Osteocyte (in vitro differentiated cells): Measurements from ENCODE around the gene EQTN. TPM values are rescaled to one million over a fixed set of nuclear protein-coding genes. Genes with fewer than 3 reads are reported as not detected.

ENCODE experiments used
- DNase-seq: peaks from one replicate; pipeline ENCODE4 v3.0.0; 2021; ENCODE audit warnings: mixed read lengths; ENCODE audit not compliant: unreplicated experiment; ENCODE audit errors: extremely low spot score
- H3K27ac Mint-ChIP-seq: one replicate; pipeline ENCODE4 v1.8.0; 2021; ENCODE audit warnings: mild to moderate bottlenecking, mixed read lengths; ENCODE audit not compliant: unreplicated experiment
- H3K27me3 Mint-ChIP-seq: one replicate; pipeline ENCODE4 v1.8.0; 2021; ENCODE audit warnings: mixed read lengths; ENCODE audit not compliant: unreplicated experiment
- H3K36me3 Mint-ChIP-seq: one replicate; pipeline ENCODE4 v1.8.0; 2021; ENCODE audit warnings: mixed read lengths; ENCODE audit not compliant: unreplicated experiment
- H3K4me1 Mint-ChIP-seq: one replicate; pipeline ENCODE4 v1.8.0; 2021; ENCODE audit warnings: mixed read lengths; ENCODE audit not compliant: unreplicated experiment
- H3K4me3 Mint-ChIP-seq: one replicate; pipeline ENCODE4 v1.8.0; 2021; ENCODE audit warnings: mild to moderate bottlenecking, moderate library complexity, mixed read lengths; ENCODE audit not compliant: unreplicated experiment
- H3K9me3 Mint-ChIP-seq: one replicate; pipeline ENCODE4 v1.8.0; 2021; ENCODE audit warnings: mixed read lengths; ENCODE audit not compliant: unreplicated experiment
- total RNA-seq: library from RNA; stranded (reverse); gene quantifications from 2 replicates; pipeline ENCODE4 v1.2.1, GENCODE V29; 2021
- TF ChIP-seq, protein P1 (sequence below): fragments of 200-600 bp; sonication (generic); IDR thresholded peaks from 2 replicates; pipeline ENCODE4 v1.5.0; 2021; ENCODE audit warnings: antibody characterized with exemption, mild to moderate bottlenecking, moderate library complexity

Gene EQTN
- total RNA-seq, 1 donor from 2014 or later = not detected

- Mint-ChIP-seq H3K4me3 (no peak overlapping the region), H3K27ac (no peak overlapping the region), H3K36me3 (no peaks in the 10 kb centered on the region), H3K4me1 (peaks cover 58% of the 10 kb centered on the region), H3K27me3 (peaks cover 3% of the 10 kb centered on the region), H3K9me3 (no peaks in the 10 kb centered on the region)
- no peak for DNase-seq
- TF ChIP-seq, protein P1, sequence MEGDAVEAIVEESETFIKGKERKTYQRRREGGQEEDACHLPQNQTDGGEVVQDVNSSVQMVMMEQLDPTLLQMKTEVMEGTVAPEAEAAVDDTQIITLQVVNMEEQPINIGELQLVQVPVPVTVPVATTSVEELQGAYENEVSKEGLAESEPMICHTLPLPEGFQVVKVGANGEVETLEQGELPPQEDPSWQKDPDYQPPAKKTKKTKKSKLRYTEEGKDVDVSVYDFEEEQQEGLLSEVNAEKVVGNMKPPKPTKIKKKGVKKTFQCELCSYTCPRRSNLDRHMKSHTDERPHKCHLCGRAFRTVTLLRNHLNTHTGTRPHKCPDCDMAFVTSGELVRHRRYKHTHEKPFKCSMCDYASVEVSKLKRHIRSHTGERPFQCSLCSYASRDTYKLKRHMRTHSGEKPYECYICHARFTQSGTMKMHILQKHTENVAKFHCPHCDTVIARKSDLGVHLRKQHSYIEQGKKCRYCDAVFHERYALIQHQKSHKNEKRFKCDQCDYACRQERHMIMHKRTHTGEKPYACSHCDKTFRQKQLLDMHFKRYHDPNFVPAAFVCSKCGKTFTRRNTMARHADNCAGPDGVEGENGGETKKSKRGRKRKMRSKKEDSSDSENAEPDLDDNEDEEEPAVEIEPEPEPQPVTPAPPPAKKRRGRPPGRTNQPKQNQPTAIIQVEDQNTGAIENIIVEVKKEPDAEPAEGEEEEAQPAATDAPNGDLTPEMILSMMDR = no peak
Measured at GRCh38 chr9:27336829-27337228, 39.9 kb upstream of the EQTN start.

DNA sequence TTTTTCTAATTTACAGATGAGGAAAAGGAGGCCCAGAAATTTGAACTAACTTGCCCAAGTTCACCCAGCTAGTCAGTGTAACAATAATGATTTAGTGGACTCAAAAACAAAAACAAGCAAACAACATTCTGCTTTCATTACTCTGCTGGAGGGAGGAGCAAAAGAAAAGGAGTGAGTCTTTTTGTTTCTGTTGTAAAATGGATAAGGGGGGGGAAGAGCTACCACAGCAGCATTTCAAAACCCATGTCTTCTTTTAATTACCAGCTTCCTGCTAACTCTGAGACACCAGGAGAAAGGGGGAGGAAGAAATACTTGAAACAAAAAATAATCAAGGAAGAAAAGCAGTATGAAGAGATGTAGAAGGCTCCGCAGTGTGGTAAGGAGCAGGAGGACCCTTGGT lies 39.2 kb upstream of the EQTN start:
- TF ChIP-seq, protein P1 = no peak
- DNase-seq = no peak
- peaks cover 50% of the 10 kb centered on the region for H3K4me1 Mint-ChIP-seq
- peaks cover 2% of the 10 kb centered on the region for H3K36me3 Mint-ChIP-seq
- peaks cover 8% of the 10 kb centered on the region for H3K27me3 Mint-ChIP-seq
- no peak overlapping the region for H3K4me3 Mint-ChIP-seq
- H3K27ac Mint-ChIP-seq = no peak overlapping the region
- H3K9me3 Mint-ChIP-seq = no peaks in the 10 kb centered on the region

- Mint-ChIP-seq H3K27ac (no peak overlapping the region), H3K9me3 (no peaks in the 10 kb centered on the region), H3K4me1 (peaks cover 40% of the 10 kb centered on the region), H3K27me3 (peaks cover 16% of the 10 kb centered on the region), H3K4me3 (no peak overlapping the region), H3K36me3 (peaks cover 4% of the 10 kb centered on the region)
- TF ChIP-seq, protein P1 = no peak
- DNase-seq = no peak
Measured at GRCh38 chr9:27335075-27335474, 38.1 kb upstream of the EQTN start.

- H3K4me3 Mint-ChIP-seq = no peak overlapping the region
- TF ChIP-seq, protein P1 = peak; percentile 87
- no peak overlapping the region for H3K27ac Mint-ChIP-seq
- no peaks in the 10 kb centered on the region for H3K9me3 Mint-ChIP-seq
- H3K36me3 Mint-ChIP-seq = peaks cover 10% of the 10 kb centered on the region
- peaks cover 28% of the 10 kb centered on the region for H3K27me3 Mint-ChIP-seq
- peak; percentile 91 for DNase-seq
- H3K4me1 Mint-ChIP-seq = peaks cover 24% of the 10 kb centered on the region
Measured at GRCh38 chr9:27333241-27334052, 36.5 kb upstream of the EQTN start.

DNA sequence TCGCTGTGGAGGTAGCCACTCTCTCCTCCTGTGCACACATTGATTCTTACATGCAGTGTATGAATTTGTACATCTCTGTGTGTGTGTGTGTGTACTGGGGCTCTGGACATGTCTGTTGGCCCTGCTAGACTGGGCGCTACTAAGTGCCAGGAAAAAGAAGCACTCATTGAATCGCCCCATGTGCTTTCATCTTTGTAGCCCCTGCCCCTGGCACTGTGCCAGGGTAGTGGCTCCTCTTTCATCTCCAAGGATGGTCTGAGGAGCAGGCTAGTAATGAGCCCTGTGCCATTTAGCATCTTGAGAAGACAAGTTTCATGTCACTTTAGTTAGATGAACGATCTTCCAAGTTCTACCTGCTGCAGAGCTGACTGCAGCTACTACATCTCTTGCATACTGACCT lies 34.4 kb upstream of the EQTN start:
- H3K36me3 Mint-ChIP-seq = peaks cover 13% of the 10 kb centered on the region
- TF ChIP-seq, protein P1 = no peak
- no peaks in the 10 kb centered on the region for H3K9me3 Mint-ChIP-seq
- no peak for DNase-seq
- no peak overlapping the region for H3K27ac Mint-ChIP-seq
- peaks cover 10% of the 10 kb centered on the region for H3K4me1 Mint-ChIP-seq
- peaks cover 45% of the 10 kb centered on the region for H3K27me3 Mint-ChIP-seq
- H3K4me3 Mint-ChIP-seq = no peak overlapping the region
